Activated T-cell treated with anti-CD3 and anti-CD28 coated beads, Interleukin-2, amount 50 U/mL, for 24 hours (primary cell): ENCODE data around the gene ASAP2.

Experiments
- DNase-seq: peaks from one replicate; pipeline ENCODE4 v3.0.0-alpha.2; 2020
- H3K27ac Mint-ChIP-seq: 2 replicates; pipeline ENCODE4 v1.8.0; 2020; ENCODE audit warnings: mild to moderate bottlenecking, mixed read lengths
- H3K27me3 Mint-ChIP-seq: 2 replicates; pipeline ENCODE4 v1.8.0; 2020; ENCODE audit warnings: mixed read lengths
- H3K36me3 Mint-ChIP-seq: 2 replicates; pipeline ENCODE4 v1.8.0; 2020; ENCODE audit warnings: low read depth, mixed read lengths
- H3K4me1 Mint-ChIP-seq: 2 replicates; pipeline ENCODE4 v1.8.0; 2020; ENCODE audit warnings: low read depth, mixed read lengths
- H3K4me3 Mint-ChIP-seq: 2 replicates; pipeline ENCODE4 v1.8.0; 2020; ENCODE audit warnings: mild to moderate bottlenecking, moderate library complexity, mixed read lengths
- H3K9me3 Mint-ChIP-seq: 2 replicates; pipeline ENCODE4 v1.8.0; 2020; ENCODE audit warnings: mixed read lengths

The ASAP2 gene

DNA sequence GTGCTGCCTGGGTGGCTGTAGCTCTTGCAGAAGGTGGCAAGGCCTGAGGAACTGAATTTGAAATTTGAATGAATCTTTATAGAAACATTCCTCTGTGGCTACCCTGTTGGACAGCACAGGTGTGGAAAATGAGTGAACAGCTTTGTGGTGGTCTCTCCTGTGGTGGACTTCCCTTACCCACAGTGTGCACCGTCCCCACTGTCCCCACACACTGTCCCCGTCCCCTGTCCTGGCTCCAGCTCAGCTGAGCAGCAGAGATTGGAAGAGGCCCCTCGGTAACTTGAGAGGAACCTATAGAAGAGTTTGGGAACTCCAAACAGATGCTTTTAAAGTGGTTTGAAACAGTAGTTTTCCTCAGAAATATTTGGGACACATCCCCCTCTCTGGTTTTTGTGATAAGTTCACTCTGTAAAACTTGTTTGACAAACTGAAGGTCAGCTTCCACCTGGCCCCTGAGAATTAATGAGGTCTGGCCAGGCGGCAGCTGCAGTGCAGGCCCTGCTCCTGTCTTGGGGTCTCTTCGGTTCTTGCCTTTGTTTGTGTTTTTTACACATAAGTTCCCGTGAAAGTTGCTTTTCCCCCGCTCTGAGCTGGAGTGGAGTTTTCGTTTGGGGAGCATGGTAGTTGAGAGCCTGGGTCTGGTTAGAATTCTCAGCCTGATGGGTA lies 63.2 kb downstream of the ASAP2 start:
- H3K27me3 Mint-ChIP-seq = peaks cover 2% of the 10 kb centered on the region
- no peaks in the 10 kb centered on the region for H3K4me1 Mint-ChIP-seq
- H3K4me3 Mint-ChIP-seq = no peak overlapping the region
- peaks cover 5% of the 10 kb centered on the region for H3K9me3 Mint-ChIP-seq
- no peak for DNase-seq
- H3K36me3 Mint-ChIP-seq = no peaks in the 10 kb centered on the region
- no peak overlapping the region for H3K27ac Mint-ChIP-seq

DNA sequence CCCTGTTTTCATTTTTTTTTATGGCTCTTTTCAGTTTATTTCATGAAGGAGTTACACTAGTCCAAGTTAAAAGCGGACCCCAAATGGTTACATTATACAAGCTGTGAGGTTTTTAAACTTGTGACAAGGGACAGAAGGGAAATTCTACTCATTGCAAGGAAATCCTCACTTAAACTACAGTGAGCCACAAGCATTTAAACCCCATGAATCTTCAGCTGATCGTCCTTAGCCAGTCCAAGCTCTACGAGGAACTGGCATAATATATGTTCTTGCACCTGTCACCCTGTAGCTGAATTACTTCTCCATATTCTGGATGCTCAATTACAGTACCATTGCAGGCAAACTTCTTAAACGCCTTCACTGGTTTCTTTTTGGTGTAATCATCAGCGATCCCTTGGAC lies 64.5 kb downstream of the ASAP2 start:
- Mint-ChIP-seq H3K27ac (no peak overlapping the region), H3K27me3 (peaks cover 7% of the 10 kb centered on the region), H3K4me1 (no peaks in the 10 kb centered on the region), H3K4me3 (no peak overlapping the region), H3K36me3 (no peaks in the 10 kb centered on the region), H3K9me3 (peaks cover 5% of the 10 kb centered on the region)
- DNase-seq = no peak

DNA sequence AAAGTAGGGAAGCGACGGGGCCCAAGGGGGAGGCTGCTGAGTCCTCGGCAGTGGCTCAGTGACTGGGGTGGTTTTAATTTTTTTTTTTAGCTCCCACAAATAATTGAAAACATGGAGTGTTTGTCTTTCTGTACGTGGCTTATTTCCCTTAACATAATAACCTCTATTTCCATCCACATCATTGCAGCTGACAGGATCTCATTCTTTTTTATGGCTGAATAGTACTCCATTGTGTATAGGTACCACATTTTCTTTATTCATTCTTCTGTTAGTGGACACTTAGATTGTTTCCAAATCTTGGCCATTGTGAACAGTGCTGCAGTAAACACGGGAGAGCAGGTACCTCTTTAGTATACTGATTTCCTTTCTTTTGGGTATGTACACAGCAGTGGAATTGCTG lies 65.1 kb downstream of the ASAP2 start:
- DNase-seq = no peak
- Mint-ChIP-seq H3K4me3 (no peak overlapping the region), H3K27ac (no peak overlapping the region), H3K9me3 (peaks cover 5% of the 10 kb centered on the region), H3K4me1 (no peaks in the 10 kb centered on the region), H3K36me3 (no peaks in the 10 kb centered on the region), H3K27me3 (peaks cover 7% of the 10 kb centered on the region)

DNA sequence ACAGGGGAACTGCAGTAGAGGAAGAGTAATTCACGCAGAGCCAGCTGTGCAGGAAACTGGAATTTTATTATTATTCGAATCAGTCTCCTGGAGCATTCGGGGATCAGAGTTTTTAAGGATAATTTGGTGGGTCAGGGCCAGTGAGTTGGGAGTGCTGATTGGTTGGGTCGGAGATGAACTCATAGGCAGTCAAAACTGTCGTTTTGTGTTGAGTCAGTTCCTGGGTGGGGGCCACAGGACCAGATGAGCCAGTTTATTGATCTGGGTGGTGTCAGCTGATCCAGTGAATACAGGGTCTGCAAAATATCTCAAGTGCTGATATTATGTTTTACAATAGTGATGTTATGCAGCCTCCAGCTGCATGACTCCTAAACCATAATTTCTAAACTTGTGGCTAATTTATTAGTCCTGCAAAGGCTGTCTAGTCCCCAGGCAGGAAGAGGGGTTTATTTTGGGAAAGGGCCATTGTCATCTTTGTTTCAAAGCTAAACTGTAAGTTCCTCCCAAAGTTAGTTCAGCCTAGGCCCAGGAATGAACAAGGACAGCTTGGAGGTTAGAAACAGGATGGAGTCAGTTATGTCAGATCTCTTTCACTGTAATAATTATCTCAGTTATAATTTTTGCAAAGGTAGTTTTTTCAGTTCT lies 67.0 kb downstream of the ASAP2 start:
- no peaks in the 10 kb centered on the region for H3K4me1 Mint-ChIP-seq
- no peak for DNase-seq
- H3K9me3 Mint-ChIP-seq = peaks cover 5% of the 10 kb centered on the region
- H3K27me3 Mint-ChIP-seq = peaks cover 20% of the 10 kb centered on the region
- no peak overlapping the region for H3K4me3 Mint-ChIP-seq
- H3K27ac Mint-ChIP-seq = no peak overlapping the region
- no peaks in the 10 kb centered on the region for H3K36me3 Mint-ChIP-seq

DNA sequence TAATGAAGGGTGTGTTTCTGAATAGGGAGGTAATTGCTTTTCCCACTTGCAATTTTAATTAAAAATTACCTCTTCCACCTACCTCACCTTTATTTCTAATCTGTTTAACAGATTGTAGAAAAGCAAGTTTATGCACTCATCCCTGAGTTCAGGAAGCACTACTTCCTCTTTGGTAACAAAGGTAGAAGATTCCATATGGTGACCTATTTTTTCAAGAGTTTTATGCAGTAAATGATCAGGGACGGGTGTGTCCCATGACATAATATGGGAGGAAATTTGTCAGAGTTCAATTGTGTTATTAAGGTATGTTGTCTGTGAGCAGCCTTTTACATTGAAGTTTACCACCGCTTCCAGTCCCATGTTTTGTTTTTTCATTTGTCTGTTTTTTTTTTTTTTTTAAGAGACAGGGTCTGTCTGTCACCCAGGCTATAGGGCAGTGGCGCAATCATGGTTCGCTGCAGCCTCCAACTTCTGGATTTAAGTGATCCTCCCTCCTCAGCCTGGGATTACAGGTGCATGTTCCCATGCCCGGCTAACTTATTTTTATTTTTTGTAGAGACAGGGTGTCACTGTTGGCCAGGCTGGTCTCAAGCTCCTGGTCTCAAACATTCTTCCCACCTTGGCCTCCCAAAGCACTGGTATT lies 68.2 kb downstream of the ASAP2 start:
- H3K27me3 Mint-ChIP-seq = peaks cover 25% of the 10 kb centered on the region
- no peak overlapping the region for H3K4me3 Mint-ChIP-seq
- H3K27ac Mint-ChIP-seq = no peak overlapping the region
- DNase-seq = no peak
- H3K9me3 Mint-ChIP-seq = peaks cover 5% of the 10 kb centered on the region
- no peaks in the 10 kb centered on the region for H3K4me1 Mint-ChIP-seq
- no peaks in the 10 kb centered on the region for H3K36me3 Mint-ChIP-seq

DNA sequence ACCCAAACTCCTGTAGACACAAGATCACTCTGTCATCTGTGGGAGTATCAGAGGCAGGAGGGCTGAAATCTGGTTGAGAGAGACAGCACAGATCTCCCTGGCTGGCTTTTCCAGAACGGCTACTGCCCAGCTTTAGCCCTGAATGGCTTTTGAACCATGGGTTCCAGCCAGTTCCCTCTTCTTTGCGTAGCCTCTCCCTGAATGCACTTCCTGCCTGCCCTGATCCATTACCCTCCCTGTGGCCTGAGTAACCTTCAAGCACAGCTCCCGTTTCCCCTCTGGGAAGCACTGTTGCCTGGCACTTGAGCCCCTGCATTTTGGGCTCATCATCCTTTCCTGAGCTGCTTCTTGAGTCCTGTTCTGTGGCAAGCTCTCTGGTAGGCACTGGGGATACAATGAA lies 68.8 kb downstream of the ASAP2 start:
- no peak overlapping the region for H3K27ac Mint-ChIP-seq
- H3K9me3 Mint-ChIP-seq = peaks cover 5% of the 10 kb centered on the region
- H3K27me3 Mint-ChIP-seq = peaks cover 25% of the 10 kb centered on the region
- H3K4me1 Mint-ChIP-seq = no peaks in the 10 kb centered on the region
- H3K4me3 Mint-ChIP-seq = no peak overlapping the region
- H3K36me3 Mint-ChIP-seq = no peaks in the 10 kb centered on the region
- no peak for DNase-seq

DNA sequence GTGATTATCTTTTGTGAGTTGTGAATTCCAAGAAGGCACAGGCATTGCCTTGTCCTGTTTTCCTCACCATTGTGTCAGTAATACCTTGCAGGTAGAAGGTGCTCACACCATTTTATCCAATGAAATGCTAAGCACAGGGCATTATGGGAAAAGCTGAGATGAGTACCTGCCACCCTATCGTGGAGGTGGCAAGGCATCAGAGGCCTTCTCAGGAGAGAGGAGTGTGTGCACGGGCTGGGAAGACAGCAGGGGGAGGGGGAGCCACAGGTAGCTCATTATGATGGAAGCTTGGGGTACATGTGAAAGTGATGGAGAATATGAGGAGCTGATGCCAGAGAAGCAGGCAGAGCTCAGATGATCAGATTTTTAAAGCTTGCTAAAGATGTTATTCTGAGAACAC lies 69.5 kb downstream of the ASAP2 start:
- H3K27ac Mint-ChIP-seq = no peak overlapping the region
- H3K27me3 Mint-ChIP-seq = peaks cover 25% of the 10 kb centered on the region
- no peak overlapping the region for H3K4me3 Mint-ChIP-seq
- peaks cover 5% of the 10 kb centered on the region for H3K9me3 Mint-ChIP-seq
- no peaks in the 10 kb centered on the region for H3K36me3 Mint-ChIP-seq
- H3K4me1 Mint-ChIP-seq = no peaks in the 10 kb centered on the region
- DNase-seq = no peak

DNA sequence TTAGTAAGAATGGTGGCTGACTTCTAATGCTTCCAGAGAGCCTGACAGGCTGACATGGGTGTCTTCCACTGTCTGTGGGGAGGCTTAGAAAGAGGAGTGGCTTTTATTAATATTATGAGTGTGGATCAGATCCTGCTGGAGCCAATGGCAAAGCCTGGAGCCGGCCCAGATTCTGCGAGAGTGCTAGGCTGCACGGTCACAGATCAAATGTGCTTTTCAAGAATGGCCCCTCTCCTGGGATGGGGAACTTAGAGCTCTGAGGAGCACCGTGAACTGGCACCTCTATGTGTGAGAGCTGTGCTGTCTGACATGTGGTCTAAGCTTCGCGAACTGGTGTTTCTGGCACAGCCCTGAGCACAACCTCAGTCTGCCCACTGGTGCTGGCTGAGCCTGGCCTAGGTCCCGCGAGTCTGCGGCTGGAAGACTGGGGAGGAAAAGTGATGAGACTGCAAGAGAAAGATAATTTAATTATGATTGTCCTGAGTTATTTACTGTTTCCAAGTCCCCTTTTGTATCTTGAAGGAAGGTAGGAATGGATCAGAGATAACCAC lies 70.4 kb downstream of the ASAP2 start:
- DNase-seq = no peak
- Mint-ChIP-seq H3K4me3 (no peak overlapping the region), H3K27me3 (peaks cover 25% of the 10 kb centered on the region), H3K27ac (no peak overlapping the region), H3K9me3 (peaks cover 5% of the 10 kb centered on the region), H3K4me1 (no peaks in the 10 kb centered on the region), H3K36me3 (no peaks in the 10 kb centered on the region)

DNA sequence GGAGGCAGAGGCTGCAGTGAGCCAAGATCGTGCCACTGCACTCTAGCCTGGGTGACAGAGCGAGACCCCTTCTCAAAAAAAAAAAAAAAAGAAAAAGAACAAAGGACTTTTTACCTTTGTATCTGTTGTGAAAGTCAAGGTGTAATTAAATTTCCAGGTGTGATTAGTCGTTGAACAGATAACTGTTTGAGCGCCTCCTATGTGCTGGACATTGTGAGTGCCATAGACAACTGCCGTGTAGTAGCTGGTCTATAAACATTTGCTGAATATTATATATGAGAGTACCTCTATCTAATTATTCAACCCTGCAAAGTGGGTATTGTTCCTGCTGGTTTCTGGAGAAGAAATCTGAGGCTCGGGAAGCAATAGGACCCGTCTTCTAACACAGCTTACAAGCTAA lies 71.8 kb downstream of the ASAP2 start:
- no peaks in the 10 kb centered on the region for H3K4me1 Mint-ChIP-seq
- no peak for DNase-seq
- no peaks in the 10 kb centered on the region for H3K36me3 Mint-ChIP-seq
- H3K4me3 Mint-ChIP-seq = no peak overlapping the region
- H3K9me3 Mint-ChIP-seq = no peaks in the 10 kb centered on the region
- peaks cover 25% of the 10 kb centered on the region for H3K27me3 Mint-ChIP-seq
- H3K27ac Mint-ChIP-seq = no peak overlapping the region

DNA sequence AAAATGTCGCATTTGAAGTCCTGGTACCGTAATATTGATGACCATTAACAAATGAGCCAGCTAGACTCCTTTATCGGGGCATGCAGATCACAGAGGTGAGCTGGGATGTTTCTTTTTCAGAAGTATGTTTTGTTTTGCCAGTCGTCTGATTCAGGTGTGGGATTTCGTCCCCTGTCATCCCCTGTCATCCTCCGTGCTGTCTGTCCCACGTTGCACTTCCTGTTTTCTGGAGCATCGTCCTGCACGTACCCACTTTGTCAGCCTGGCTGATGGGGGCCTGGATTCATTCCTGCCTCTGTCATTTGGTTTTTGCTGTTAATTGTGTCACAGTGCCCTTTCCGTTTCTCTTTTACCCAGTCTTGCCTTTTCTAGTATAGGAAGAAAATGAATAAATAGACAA lies 72.8 kb downstream of the ASAP2 start:
- no peaks in the 10 kb centered on the region for H3K36me3 Mint-ChIP-seq
- no peak overlapping the region for H3K27ac Mint-ChIP-seq
- peaks cover 31% of the 10 kb centered on the region for H3K27me3 Mint-ChIP-seq
- no peak for DNase-seq
- no peaks in the 10 kb centered on the region for H3K9me3 Mint-ChIP-seq
- no peaks in the 10 kb centered on the region for H3K4me1 Mint-ChIP-seq
- H3K4me3 Mint-ChIP-seq = no peak overlapping the region

DNA sequence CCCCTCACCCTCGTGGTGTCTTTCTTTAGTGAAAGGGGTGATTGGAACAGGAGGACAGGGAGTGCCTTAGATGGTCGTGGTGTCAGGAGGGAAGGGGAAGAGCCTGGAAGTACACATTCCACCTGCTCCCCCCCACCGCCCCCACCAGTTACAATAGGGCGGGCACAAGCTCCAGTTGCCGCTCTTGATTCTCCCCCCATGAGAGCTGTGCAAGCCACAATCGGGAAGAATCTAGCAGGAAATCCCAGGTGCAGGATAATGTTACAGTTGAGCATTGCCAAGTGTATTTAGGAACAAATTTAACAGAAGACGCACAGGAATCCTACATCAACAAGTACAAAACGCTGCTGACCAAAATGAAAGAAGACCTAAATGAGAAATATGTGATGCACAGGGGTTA lies 73.6 kb downstream of the ASAP2 start:
- Mint-ChIP-seq H3K4me3 (no peak overlapping the region), H3K27me3 (peaks cover 33% of the 10 kb centered on the region), H3K4me1 (no peaks in the 10 kb centered on the region)

DNA sequence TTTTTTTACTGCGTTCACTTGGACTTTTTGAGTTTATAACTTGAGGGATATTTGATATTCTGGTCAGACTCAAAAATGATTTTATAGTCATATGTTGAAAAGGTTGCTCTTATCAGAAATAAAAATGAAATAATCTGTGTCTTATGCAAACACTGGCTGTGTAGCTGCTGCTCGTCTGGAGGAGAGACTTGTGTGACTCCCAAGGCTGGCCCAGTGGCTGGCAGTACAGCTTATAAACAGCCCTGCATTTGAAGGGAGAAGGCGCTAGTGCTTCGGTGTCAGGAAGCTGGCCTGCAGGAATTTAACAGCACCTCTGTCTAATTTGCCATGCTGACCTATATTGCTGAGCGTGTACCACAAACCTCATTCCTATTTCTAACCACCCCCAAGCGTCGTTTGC lies 74.5 kb downstream of the ASAP2 start:
- Mint-ChIP-seq H3K36me3 (no peaks in the 10 kb centered on the region), H3K27ac (no peak overlapping the region), H3K9me3 (no peaks in the 10 kb centered on the region), H3K27me3 (peaks cover 28% of the 10 kb centered on the region), H3K4me3 (no peak overlapping the region), H3K4me1 (no peaks in the 10 kb centered on the region)
- no peak for DNase-seq

More for the DNA sequence above, 73.6 kb downstream of the ASAP2 start:
- Mint-ChIP-seq H3K9me3 (no peaks in the 10 kb centered on the region), H3K36me3 (no peaks in the 10 kb centered on the region), H3K27ac (no peak overlapping the region)
- no peak for DNase-seq

DNA sequence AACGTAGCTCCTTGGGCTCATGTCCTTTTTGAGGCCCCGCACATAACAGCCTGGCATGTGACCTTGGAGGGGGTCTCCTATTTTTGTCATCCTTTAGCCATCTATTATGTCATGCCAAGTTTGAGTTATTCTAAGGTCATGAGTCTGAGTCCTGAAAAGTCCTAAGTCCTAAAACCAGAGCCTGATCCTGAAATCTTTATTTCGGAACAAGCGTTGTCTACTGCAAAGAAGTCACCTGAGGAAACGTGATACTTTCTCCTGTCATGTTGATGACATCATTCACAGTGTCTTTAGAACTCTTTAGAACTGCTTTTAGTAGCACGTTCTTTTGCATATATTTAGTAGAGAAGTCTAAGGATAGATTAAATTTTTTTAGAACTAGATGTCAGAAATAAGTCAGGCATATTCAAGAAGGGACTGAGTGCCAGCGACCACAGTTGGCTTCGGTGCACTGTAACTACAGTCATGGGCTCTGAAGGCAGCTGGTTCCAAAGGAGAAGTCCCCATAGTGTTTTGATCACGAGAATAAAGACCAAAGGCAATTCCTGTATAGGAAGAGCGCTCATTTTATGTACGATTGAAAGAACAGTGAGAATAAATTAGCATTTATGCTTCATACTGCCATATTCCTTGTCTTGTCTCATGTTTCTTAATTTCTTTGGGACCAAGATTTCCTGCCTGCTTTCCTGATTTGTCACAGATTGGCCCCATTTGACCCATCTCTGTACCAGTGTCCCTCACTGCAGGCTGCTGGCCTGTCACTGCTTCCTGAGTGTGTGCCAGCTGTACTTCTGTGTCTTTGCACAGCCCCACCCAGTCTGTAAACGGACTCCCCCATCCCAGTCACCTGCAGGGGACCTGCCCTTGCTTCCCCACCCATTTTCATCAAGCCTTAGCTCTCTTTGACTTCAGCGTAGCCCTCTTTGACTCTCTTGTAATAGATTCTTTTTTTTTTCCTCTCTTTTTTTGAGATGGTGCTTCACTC lies 75.8 kb downstream of the ASAP2 start:
- Mint-ChIP-seq H3K27me3 (peaks cover 24% of the 10 kb centered on the region), H3K4me3 (no peak overlapping the region), H3K9me3 (no peaks in the 10 kb centered on the region), H3K4me1 (no peaks in the 10 kb centered on the region), H3K36me3 (no peaks in the 10 kb centered on the region), H3K27ac (no peak overlapping the region)
- DNase-seq = no peak

DNA sequence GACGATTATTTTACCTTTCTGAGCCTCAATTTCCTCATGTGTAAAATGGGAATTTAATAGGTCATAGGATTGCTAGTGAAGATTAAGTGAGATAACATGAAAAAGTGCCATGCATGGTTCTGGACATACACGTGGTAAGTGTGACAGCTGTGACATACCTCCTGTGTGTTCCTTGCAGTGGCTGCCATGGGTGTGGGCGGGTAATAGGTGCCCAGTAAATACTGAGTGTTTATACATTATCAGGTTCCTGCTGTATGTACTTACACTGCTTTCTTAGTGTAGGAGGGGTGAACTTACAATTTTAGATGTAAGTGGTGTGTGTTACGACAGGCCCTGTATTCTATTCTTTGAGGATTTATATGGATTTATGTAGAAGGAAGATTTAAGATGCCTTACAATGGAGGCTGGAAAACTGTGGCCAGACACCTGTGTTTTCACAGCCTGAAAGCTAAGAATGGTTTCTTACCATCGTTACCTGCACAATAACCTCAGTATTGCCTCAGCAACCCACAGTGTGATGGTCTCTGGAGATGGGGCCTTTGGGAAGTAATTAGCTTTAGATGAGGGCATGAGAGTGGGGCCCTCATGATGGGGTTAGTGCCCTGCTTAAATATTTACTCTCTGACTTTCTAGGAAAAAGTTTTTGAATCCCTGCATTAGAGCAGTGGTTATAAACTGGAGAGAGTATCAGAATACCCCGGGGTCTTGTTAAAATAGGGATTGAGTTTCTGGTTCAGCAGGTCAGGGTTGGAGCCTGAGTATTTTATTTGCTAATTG lies 78.1 kb downstream of the ASAP2 start:
- Mint-ChIP-seq H3K27me3 (peaks cover 20% of the 10 kb centered on the region), H3K4me3 (no peak overlapping the region), H3K27ac (no peak overlapping the region), H3K36me3 (no peaks in the 10 kb centered on the region), H3K9me3 (no peaks in the 10 kb centered on the region), H3K4me1 (no peaks in the 10 kb centered on the region)
- DNase-seq = no peak
